Breast epithelium (tissue), 4 donors: ENCODE measurements around the gene RNF31. TPM values are rescaled to one million over a fixed set of nuclear protein-coding genes. Genes with fewer than 3 reads are reported as not detected.
"Not testable (repeated sequence)": the region's sequence is repeated elsewhere in the genome, so short reads cannot be mapped to it uniquely, and the experiment has no call there.

ENCODE experiments used
- DNase-seq, 2 donors: peaks; one replicate each; pipeline ENCODE4 v3.0.0-alpha.2; 2019; ENCODE audit warnings: low spot score in 2 of 2
- H3K27ac ChIP-seq, 2 donors: fragments of 200-600 bp; sonication (generic) in 1 of 2; one replicate each; pipeline ENCODE4 v1.5.1; 2016 to 2019; ENCODE audit warnings: mild to moderate bottlenecking in 1 of 2
- H3K27me3 ChIP-seq, 2 donors: fragments of 200-600 bp; sonication (generic) in 1 of 2; one replicate each; pipeline versions ENCODE4 v1.5.1 to v1.6.0; 2017 to 2019; ENCODE audit warnings: control low read depth in 1 of 2, mild to moderate bottlenecking in 1 of 2
- H3K36me3 ChIP-seq: fragments of 200-600 bp; one replicate; pipeline ENCODE4 v1.5.1; 2019
- H3K4me1 ChIP-seq, 2 donors: fragments of 200-600 bp; sonication (generic); one replicate each; pipeline ENCODE4 v1.5.1; 2016 to 2019; ENCODE audit warnings: control low read depth in 1 of 2
- H3K4me3 ChIP-seq, 3 donors: fragments of 200-600 bp; sonication (generic); 1 replicate in 2 of 3; 2 replicates in 1 of 3; pipeline ENCODE4 v1.5.1; 2016 to 2019; ENCODE audit warnings: mild to moderate bottlenecking in 3 of 3, moderate library complexity in 2 of 3
- H3K9me3 ChIP-seq, 2 donors: fragments of 200-600 bp; sonication (generic) in 1 of 2; one replicate each; pipeline ENCODE4 v1.5.1; 2016 to 2019; ENCODE audit warnings: control low read depth in 1 of 2
- CTCF ChIP-seq, 3 donors: fragments of 450-650 bp; IDR thresholded peaks; one replicate each; pipeline ENCODE4 v1.5.1; 2016 to 2017; ENCODE audit warnings: antibody characterized with exemption in 3 of 3, mild to moderate bottlenecking in 3 of 3, moderate library complexity in 3 of 3
- POLR2A ChIP-seq: fragments of 450-650 bp; IDR thresholded peaks from one replicate; pipeline ENCODE4 v1.6.1; 2016; ENCODE audit warnings: antibody characterized with exemption, mild to moderate bottlenecking, moderate library complexity
- POLR2AphosphoS5 ChIP-seq, 3 donors: sonication (generic); formaldehyde crosslinking; IDR thresholded peaks; one replicate each; pipeline ENCODE4 v1.6.1; 2017; ENCODE audit warnings: antibody characterized with exemption in 3 of 3
- intact Hi-C: fragments of 100-400 bp; cut with DNase I; formaldehyde crosslinking; loops from one replicate; pipeline ENCODE4 v1.15.1; 2023; ENCODE audit warnings: low total_unique reads
- total RNA-seq, 3 donors: library from RNA; depleted of rRNA; stranded (reverse); fragments of >200 nt; gene quantifications; one replicate each; pipeline ENCODE4 v1.1.0, GENCODE V29; 2016

Gene RNF31
- total RNA-seq, 3 donors from 2014 or later, result 29.1 to 43.8 (median 41.0) TPM

GRCh38 chr14:24195186-24196070 is 48.1 kb downstream of the RNF31 start, which contains the start of gene TM9SF1:
Gene TM9SF1 (minus strand): TSS chr14:24195441. CDS start chr14:24195019, 422 bp downstream.
- Histone ChIP-seq H3K36me3 (no peaks in the 10 kb centered on the region), H3K4me1 (peaks cover 0 to 7% of the 10 kb centered on the region in 2 donors), H3K9me3 (no peaks in the 10 kb centered on the region), H3K27me3 (no peaks in the 10 kb centered on the region), H3K27ac (peak within 1 kb of the TSS; percentile 99), H3K4me3 (peak within 1 kb of the TSS; percentile 70 to 90 (median 72))
- TF ChIP-seq POLR2AphosphoS5 (IDR thresholded peaks at IDR 0.05) (peak; percentile 73 to 96 (median 84)), CTCF (IDR thresholded peaks at IDR 0.05) (no peak), POLR2A (peak; percentile 15)
- peak; percentile 72 to 86 for DNase-seq
- intact Hi-C loops, result no loop called here

- Histone ChIP-seq H3K4me1 (peaks cover 0 to 7% of the 10 kb centered on the region in 2 donors), H3K36me3 (no peaks in the 10 kb centered on the region), H3K27ac (peak overlapping the region; percentile 99), H3K4me3 (peak overlapping the region; percentile 70 to 90 (median 72)), H3K27me3 (no peaks in the 10 kb centered on the region), H3K9me3 (no peaks in the 10 kb centered on the region)
- DNase-seq, result no peak
- TF ChIP-seq CTCF (IDR thresholded peaks at IDR 0.05) (no peak), POLR2A (no peak), POLR2AphosphoS5 (IDR thresholded peaks at IDR 0.05) (no peak)
- intact Hi-C loops, result no loop called here
Observed at GRCh38 chr14:24196071-24197055, 49.1 kb downstream of the RNF31 start.

GRCh38 chr14:24197056-24197450 is 49.8 kb downstream of the RNF31 start:
- H3K4me1 ChIP-seq, result peaks cover 0 to 7% of the 10 kb centered on the region in 2 donors
- H3K9me3 ChIP-seq, result no peaks in the 10 kb centered on the region
- H3K36me3 ChIP-seq, result no peaks in the 10 kb centered on the region
- no peaks in the 10 kb centered on the region for H3K27me3 ChIP-seq
- no peak overlapping the region for H3K27ac ChIP-seq
- H3K4me3 ChIP-seq, result no peak overlapping the region
- TF ChIP-seq CTCF (IDR thresholded peaks at IDR 0.05) (no peak), POLR2A (no peak), POLR2AphosphoS5 (IDR thresholded peaks at IDR 0.05) (no peak)
- DNase-seq, result no peak
- intact Hi-C loops, result no loop called here

GRCh38 chr14:24198814-24199524 is 51.7 kb downstream of the RNF31 start:
- peaks cover 0 to 7% of the 10 kb centered on the region in 2 donors for H3K4me1 ChIP-seq

GRCh38 chr14:24202538-24202937 is 55.2 kb downstream of the RNF31 start:
- intact Hi-C loops, H3K4me3 ChIP-seq, DNase-seq, H3K27ac ChIP-seq, H3K36me3 ChIP-seq, H3K27me3 ChIP-seq, H3K9me3 ChIP-seq, H3K4me1 ChIP-seq: not testable (repeated sequence)

More at GRCh38 chr14:24198814-24199524, 51.7 kb downstream of the RNF31 start:
- Histone ChIP-seq H3K27me3 (no peaks in the 10 kb centered on the region), H3K36me3 (no peaks in the 10 kb centered on the region), H3K9me3 (no peaks in the 10 kb centered on the region), H3K27ac (no peak overlapping the region), H3K4me3 (no peak overlapping the region)
- DNase-seq, result no peak
- TF ChIP-seq POLR2AphosphoS5 (IDR thresholded peaks at IDR 0.05), result no peak
- TF ChIP-seq CTCF (IDR thresholded peaks at IDR 0.05), result no peak
- no peak for TF ChIP-seq POLR2A
- intact Hi-C loops, result no loop called here

GRCh38 chr14:24203249-24203886 is 56.1 kb downstream of the RNF31 start:
- H3K27me3 ChIP-seq, H3K36me3 ChIP-seq, H3K4me3 ChIP-seq, DNase-seq, H3K27ac ChIP-seq, H3K4me1 ChIP-seq, intact Hi-C loops, H3K9me3 ChIP-seq: not testable (repeated sequence)
